ENCODE measurements around the gene PAPSS2. TPM values are rescaled to one million over a fixed set of nuclear protein-coding genes. Genes with fewer than 3 reads are reported as not detected.
A peak's percentile ranks its signal among the peaks of the same experiment; 100 is the strongest.

Gene PAPSS2
- total RNA-seq, 1 experiment from 2014 or later, result 14.6 TPM

GRCh38 chr10:87691506-87692070 is 31.9 kb downstream of the PAPSS2 start:
- no TSS peak for BruUV-seq (replicated peaks)

More at GRCh38 chr10:87691506-87692070, 31.9 kb downstream of the PAPSS2 start:
- Histone ChIP-seq H3K79me2 (ENCODE audit: insufficient read depth, low read length) (no peaks in the 10 kb centered on the region), H3K9me3 (ENCODE audit: control insufficient read depth in 1 of 2, insufficient read depth in 1 of 2, low read depth in 1 of 2, low read length in 2 of 2) (no peaks in the 10 kb centered on the region), H3K27me3 (ENCODE audit: insufficient read depth, low read length) (no peaks in the 10 kb centered on the region), H3K9ac (ENCODE audit: low read length) (no peak overlapping the region), H2AFZ (ENCODE audit: low read depth, low read length, poor library complexity, severe bottlenecking) (no peak overlapping the region), H3K4me3 (replicated peaks in 1 of 2; ENCODE audit: low read depth in 1 of 2, low read length in 2 of 2) (no peak overlapping the region), H3K4me1 (ENCODE audit: control insufficient read depth in 1 of 2, insufficient read depth in 2 of 2, low read length in 2 of 2) (peaks cover 29 to 30% of the 10 kb centered on the region in 2 experiments), H3K36me3 (ENCODE audit: control insufficient read depth in 1 of 2, insufficient read depth in 2 of 2, low read length in 2 of 2) (no peaks in the 10 kb centered on the region), H3K9me2 (ENCODE audit: insufficient read depth) (no peaks in the 10 kb centered on the region), H3K4me2 (ENCODE audit: low read length) (peak overlapping the region; percentile 44), H3K27ac (ENCODE audit: low read depth, low read length) (no peak overlapping the region), H4K20me1 (ENCODE audit: insufficient read depth) (no peaks in the 10 kb centered on the region)
- intact Hi-C loops (cut with micrococcal nuclease), result no loop called here
- ChIA-PET POLR2A (no interaction called here), CTCF (no interaction called here), RAD21 (ENCODE audit: low non-redundant PET in 1 of 2, low total read pairs in 2 of 2, uncharacterized antibody in 2 of 2, unreplicated experiment in 2 of 2) (no interaction called here)
- ATAC-seq (peak; percentile 73), DNase-seq (ENCODE audit: low read depth, low spot score) (no peak)
- TF ChIP-seq SRF (IDR thresholded peaks at IDR 0.05; ENCODE audit: low read depth) (no peak), EZH2phosphoT487 (IDR thresholded peaks at IDR 0.05; ENCODE audit: borderline replicate concordance) (no peak), SIN3A (IDR thresholded peaks at IDR 0.05; ENCODE audit: low read depth) (no peak), JUND (IDR thresholded peaks at IDR 0.05) (no peak), POLR2AphosphoS5 (IDR thresholded peaks at IDR 0.05; ENCODE audit: low read depth, low read length) (no peak), REST (IDR thresholded peaks at IDR 0.05; ENCODE audit: low read depth) (no peak)
